ENCODE data around the gene NPIPA8. TPM values are rescaled to one million over a fixed set of nuclear protein-coding genes. Genes with fewer than 3 reads are reported as not detected.

Gene NPIPA8
- total RNA-seq, 2 donors from 2014 or later, result not detected

Other genes starting within 250 kb of the NPIPA8 start
- 100 to 1,000 TPM in 1 of 2 donors, 10 to 100 TPM in 1; 98.8 to 109 TPM for gene NOMO2, start 225.4 kb upstream of the NPIPA8 start, total RNA-seq